KMS-11 (cell line): ENCODE data around the gene BANF1.

ENCODE experiments used
- H2AFZ ChIP-seq: fragments of 200-600 bp; sonication (generic); 2 replicates; pipeline ENCODE4 v1.6.1; 2016; ENCODE audit warnings: antibody characterized with exemption, mixed run types, low read depth
- H3K27ac ChIP-seq: fragments of 200-600 bp; sonication (generic); 2 replicates; pipeline ENCODE4 v1.6.1; 2016; ENCODE audit warnings: mild to moderate bottlenecking, mixed run types
- H3K27me3 ChIP-seq: fragments of 200-600 bp; sonication (generic); 2 replicates; pipeline ENCODE4 v1.6.1; 2017; ENCODE audit warnings: mild to moderate bottlenecking, low read depth, mixed run types, moderate library complexity; ENCODE audit not compliant: insufficient read depth
- H3K36me3 ChIP-seq: fragments of 200-600 bp; sonication (generic); 2 replicates; pipeline ENCODE4 v1.6.1; 2017; ENCODE audit warnings: mild to moderate bottlenecking, mixed run types; ENCODE audit not compliant: insufficient read depth
- H3K4me1 ChIP-seq: fragments of 200-600 bp; sonication (generic); 2 replicates; pipeline ENCODE4 v1.6.1; 2016; ENCODE audit warnings: mild to moderate bottlenecking, low read depth, mixed run types; ENCODE audit not compliant: poor library complexity, severe bottlenecking
- H3K4me2 ChIP-seq: fragments of 200-600 bp; sonication (generic); 2 replicates; pipeline ENCODE4 v1.7.0; 2016; ENCODE audit warnings: mild to moderate bottlenecking, mixed run types
- H3K4me3 ChIP-seq: fragments of 200-600 bp; sonication (generic); IDR thresholded peaks from 2 replicates; pipeline ENCODE4 v1.6.1; 2017; ENCODE audit warnings: low read depth, low read length, mixed read lengths; ENCODE audit not compliant: insufficient read depth
- H3K79me2 ChIP-seq: fragments of 200-600 bp; sonication (generic); 2 replicates; pipeline ENCODE4 v1.6.1; 2016; ENCODE audit warnings: low read depth, mixed run types; ENCODE audit not compliant: insufficient read depth
- H3K9ac ChIP-seq: fragments of 200-600 bp; sonication (generic); 2 replicates; pipeline ENCODE4 v1.6.1; 2016; ENCODE audit warnings: mild to moderate bottlenecking, mixed run types
- H4K20me1 ChIP-seq: fragments of 200-600 bp; sonication (generic); 2 replicates; pipeline ENCODE4 v1.6.1; 2016; ENCODE audit warnings: mild to moderate bottlenecking, mixed run types; ENCODE audit not compliant: insufficient read depth
- TF ChIP-seq, protein P1 (sequence below): fragments of 200-600 bp; sonication (generic); conservative IDR thresholded peaks from 2 replicates; pipeline ENCODE4 v1.6.1; 2017; ENCODE audit warnings: low read depth, mild to moderate bottlenecking, antibody characterized with exemption, low read length, moderate library complexity, mixed read lengths

Gene BANF1

DNA sequence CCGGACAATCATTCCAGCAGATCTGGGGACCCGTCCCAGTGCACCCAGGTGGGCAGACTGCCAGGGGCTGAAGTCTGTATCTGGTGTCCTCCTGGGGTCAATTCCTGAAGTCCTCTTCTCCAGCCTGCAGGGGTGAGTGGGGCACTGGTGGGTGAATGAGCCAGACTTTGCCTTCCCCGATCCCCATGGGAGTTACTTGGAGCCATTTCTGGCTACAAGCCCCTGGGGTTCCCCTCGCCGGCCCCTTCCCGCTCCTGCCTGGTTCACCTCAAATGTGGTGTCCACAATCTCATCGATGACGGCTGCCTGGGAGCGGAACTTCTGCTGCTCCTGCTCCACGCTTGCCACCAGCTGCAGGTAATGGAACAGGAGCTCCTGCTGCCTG is 14.5 kb downstream of the BANF1 start:
- Histone ChIP-seq H4K20me1 (no peaks in the 10 kb centered on the region), H3K36me3 (no peaks in the 10 kb centered on the region), H3K27ac (no peak overlapping the region), H3K4me1 (peaks cover 9% of the 10 kb centered on the region), H3K79me2 (no peaks in the 10 kb centered on the region), H3K4me3 (no peak overlapping the region), H2AFZ (no peak overlapping the region), H3K9ac (no peak overlapping the region), H3K27me3 (no peaks in the 10 kb centered on the region), H3K4me2 (no peak overlapping the region)
- TF ChIP-seq, protein P1, sequence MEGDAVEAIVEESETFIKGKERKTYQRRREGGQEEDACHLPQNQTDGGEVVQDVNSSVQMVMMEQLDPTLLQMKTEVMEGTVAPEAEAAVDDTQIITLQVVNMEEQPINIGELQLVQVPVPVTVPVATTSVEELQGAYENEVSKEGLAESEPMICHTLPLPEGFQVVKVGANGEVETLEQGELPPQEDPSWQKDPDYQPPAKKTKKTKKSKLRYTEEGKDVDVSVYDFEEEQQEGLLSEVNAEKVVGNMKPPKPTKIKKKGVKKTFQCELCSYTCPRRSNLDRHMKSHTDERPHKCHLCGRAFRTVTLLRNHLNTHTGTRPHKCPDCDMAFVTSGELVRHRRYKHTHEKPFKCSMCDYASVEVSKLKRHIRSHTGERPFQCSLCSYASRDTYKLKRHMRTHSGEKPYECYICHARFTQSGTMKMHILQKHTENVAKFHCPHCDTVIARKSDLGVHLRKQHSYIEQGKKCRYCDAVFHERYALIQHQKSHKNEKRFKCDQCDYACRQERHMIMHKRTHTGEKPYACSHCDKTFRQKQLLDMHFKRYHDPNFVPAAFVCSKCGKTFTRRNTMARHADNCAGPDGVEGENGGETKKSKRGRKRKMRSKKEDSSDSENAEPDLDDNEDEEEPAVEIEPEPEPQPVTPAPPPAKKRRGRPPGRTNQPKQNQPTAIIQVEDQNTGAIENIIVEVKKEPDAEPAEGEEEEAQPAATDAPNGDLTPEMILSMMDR, result no peak

DNA sequence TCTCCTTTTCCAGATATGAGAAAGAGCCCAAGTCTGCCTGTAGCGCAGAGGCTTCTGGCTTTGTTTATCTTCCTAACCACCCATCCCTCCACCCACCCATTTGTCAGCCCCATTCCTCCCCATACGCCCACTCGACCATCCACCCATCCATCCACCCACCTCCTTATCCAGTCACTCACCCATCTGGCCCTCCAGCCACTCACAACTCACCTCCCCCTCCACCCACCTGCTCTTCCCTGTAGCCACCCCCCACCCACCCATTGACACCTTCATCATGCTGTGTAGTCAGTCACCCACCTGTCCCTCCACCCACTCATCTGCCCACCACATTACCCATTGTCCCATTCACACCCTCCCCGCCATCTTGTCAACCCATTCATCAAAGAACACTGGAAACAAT is 15.0 kb downstream of the BANF1 start:
- no peaks in the 10 kb centered on the region for H3K36me3 ChIP-seq
- H3K9ac ChIP-seq, result no peak overlapping the region
- H3K27ac ChIP-seq, result no peak overlapping the region
- no peak overlapping the region for H3K4me3 ChIP-seq
- peaks cover 14% of the 10 kb centered on the region for H3K4me1 ChIP-seq
- H4K20me1 ChIP-seq, result no peaks in the 10 kb centered on the region
- H3K27me3 ChIP-seq, result no peaks in the 10 kb centered on the region
- TF ChIP-seq, protein P1, result no peak
- H2AFZ ChIP-seq, result no peak overlapping the region
- H3K79me2 ChIP-seq, result no peaks in the 10 kb centered on the region
- no peak overlapping the region for H3K4me2 ChIP-seq

DNA sequence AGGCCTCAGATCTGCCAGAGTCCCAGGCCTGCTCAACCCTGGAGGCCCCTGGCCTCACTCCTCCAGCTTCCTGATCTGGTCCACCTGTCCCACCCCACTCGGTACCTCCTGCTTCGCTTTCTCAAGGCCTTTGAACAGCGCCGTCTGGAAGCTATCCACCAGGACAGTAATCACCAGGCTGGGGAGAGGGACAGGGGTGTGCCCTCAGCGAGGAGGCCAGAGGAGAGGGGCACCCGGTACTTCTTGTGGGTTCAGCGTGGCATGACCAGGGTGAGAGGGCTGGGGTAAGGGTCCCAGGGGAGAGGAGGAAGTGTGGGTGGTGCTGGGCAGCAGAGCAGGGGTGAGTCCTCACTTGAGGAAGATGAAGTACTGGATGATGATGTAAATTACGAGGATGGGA is 17.9 kb downstream of the BANF1 start:
- Histone ChIP-seq H3K36me3 (no peaks in the 10 kb centered on the region), H3K27ac (no peak overlapping the region), H3K4me3 (no peak overlapping the region), H3K4me1 (peaks cover 20% of the 10 kb centered on the region), H3K4me2 (no peak overlapping the region), H4K20me1 (no peaks in the 10 kb centered on the region), H3K9ac (no peak overlapping the region), H2AFZ (no peak overlapping the region), H3K79me2 (no peaks in the 10 kb centered on the region), H3K27me3 (no peaks in the 10 kb centered on the region; the same call in 1 of the 2 replicates)
- TF ChIP-seq, protein P1, result no peak

DNA sequence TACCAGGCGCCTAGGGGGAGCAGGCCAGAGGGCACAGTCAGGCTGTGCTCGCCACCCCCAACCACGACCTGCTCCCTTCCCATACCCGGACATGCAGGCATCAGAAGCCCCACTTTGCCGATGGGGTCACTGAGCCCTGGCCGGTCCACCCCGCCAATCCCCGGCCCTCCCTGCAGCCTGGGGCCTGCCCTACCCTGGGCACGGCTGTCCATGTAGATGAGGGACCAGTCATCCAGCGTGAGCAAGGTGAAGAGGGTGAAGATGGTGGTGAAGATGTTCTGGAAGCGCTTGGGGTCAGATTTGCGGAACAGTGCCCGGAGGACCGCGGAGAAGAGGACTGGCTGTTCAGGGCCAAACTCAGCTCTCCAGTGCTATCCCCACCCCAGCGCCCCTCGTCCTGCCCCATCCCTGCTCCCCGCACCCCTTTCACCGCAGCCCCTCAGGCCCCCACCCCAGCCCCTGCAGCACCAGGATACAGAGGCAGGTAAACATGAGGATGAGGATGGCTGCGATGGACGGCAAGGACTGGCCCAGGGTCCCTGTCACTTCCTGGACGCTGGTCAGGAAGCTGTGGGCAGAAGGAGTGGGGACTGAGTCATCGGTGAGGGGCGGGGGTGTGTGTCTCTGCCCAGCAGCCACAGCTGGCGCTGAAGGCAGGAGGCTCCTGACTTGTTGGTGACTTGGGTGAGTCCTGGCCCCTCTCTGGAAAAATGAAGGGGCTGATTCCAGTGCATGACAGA is 18.5 kb downstream of the BANF1 start:
- no peak overlapping the region for H3K27ac ChIP-seq
- no peaks in the 10 kb centered on the region for H3K36me3 ChIP-seq
- H3K27me3 ChIP-seq, result no peaks in the 10 kb centered on the region; the same call in 1 of the 2 replicates
- H3K4me3 ChIP-seq, result no peak overlapping the region
- H3K4me2 ChIP-seq, result no peak overlapping the region
- H2AFZ ChIP-seq, result no peak overlapping the region
- no peak overlapping the region for H3K9ac ChIP-seq
- TF ChIP-seq, protein P1, result no peak
- peaks cover 20% of the 10 kb centered on the region for H3K4me1 ChIP-seq
- no peaks in the 10 kb centered on the region for H4K20me1 ChIP-seq
- H3K79me2 ChIP-seq, result no peaks in the 10 kb centered on the region
